Pancreas (tissue), 10 donors: Measurements from ENCODE around the gene PROSER2. TPM values are rescaled to one million over a fixed set of nuclear protein-coding genes. Genes with fewer than 3 reads are reported as not detected.

ENCODE experiments used
- ATAC-seq, 4 donors: fragments of 200-7000 bp; cut with Tn5 transposase; one replicate each; pipeline versions ENCODE4 v1.8.0 to v1.9.1; 2020; ENCODE audit warnings: mild to moderate bottlenecking in 4 of 4, moderate library complexity in 4 of 4
- DNase-seq, 6 donors: peaks; one replicate each; pipeline ENCODE4 v3.0.0-alpha.2; 2020
- FAIRE-seq: peaks from 2 replicates; lab custom pipeline; 2012; peaks lifted over from hg19 to GRCh38; lab: Jason Lieb, UNC
- H3K27ac ChIP-seq, 4 donors: fragments of 200-600 bp; sonication (generic); 1 replicate in 3 of 4; 2 replicates in 1 of 4; pipeline versions ENCODE4 v1.5.0 to v1.8.0; 2020
- H3K27me3 ChIP-seq, 4 donors: fragments of 200-600 bp; one replicate each; pipeline ENCODE4 v1.8.0; 2021
- H3K36me3 ChIP-seq, 3 donors: fragments of 200-600 bp; sonication (generic) in 1 of 3; one replicate each; pipeline versions ENCODE4 v1.5.0 to v1.8.0; 2020 to 2021
- H3K4me1 ChIP-seq, 3 donors: fragments of 200-600 bp; one replicate each; pipeline ENCODE4 v1.8.0; 2021
- H3K4me3 ChIP-seq, 4 donors: fragments of 200-600 bp; sonication (generic) in 2 of 4; one replicate each; pipeline versions ENCODE4 v1.5.0 to v1.8.0; 2020 to 2021
- H3K9me3 ChIP-seq, 4 donors: fragments of 200-600 bp; one replicate each; pipeline ENCODE4 v1.8.0; 2021
- WGBS, 2 donors: extraction: QIAGEN DNeasy Blood & Tissue Kit; methylation state at CpG; one replicate each; pipeline ENCODE4 v1.1.7; 2013; 5-methylcytosine and 5-hydroxymethylcytosine counted together
- intact Hi-C, 3 donors: fragments of 100-400 bp; cut with DNase I; formaldehyde crosslinking; loops; one replicate each; pipeline versions ENCODE4 v1.11.1 to v1.14.2; 2022
- polyA plus RNA-seq, 2 donors: library from polyadenylated mRNA; stranded (reverse); fragments of 200-250 nt; gene quantifications; one replicate each; pipeline ENCODE4 v1.2.3, GENCODE V29; 2013
- total RNA-seq, 6 donors: library from RNA; stranded (reverse); fragmentation: NEBNext Ultra II Directional in 4 of 6; extraction: Animal tissue kit (Norgen Biotek cat#: 25700) in 4 of 6; gene quantifications; one replicate each; pipeline versions ENCODE4 v1.2.1 to v1.2.4, GENCODE V29; 2021 to 2023
- TF ChIP-seq, protein P1 (sequence below), 4 donors: fragments of 200-600 bp; sonication (generic) in 3 of 4; IDR thresholded peaks; one replicate each; pipeline versions ENCODE4 v1.5.0 to v1.8.0; 2021; ENCODE audit warnings: antibody characterized with exemption in 4 of 4
- donor health status: healthy with polysubstance abuse.
- donor health status: DM: no; HTN: no; CAD: no; lungs with moderate emphysema.
- donor health status: DM: no; HTN: no; CAD: no.
- donor health status: control.
- donor health status: control.
- donor health status: Bipolar disorder and iron deficiency.
- donor health status: DM: yes; HTN: yes; CAD: no.
- donor health status: DM: no; HTN: no; CAD: no.
- donor health status: DM: no; HTN: no; CAD: no.
- donor health status: DM: yes; HTN: yes; CAD: no.

The PROSER2 gene
- total and polyA plus RNA-seq, 8 donors: 5.7 to 21.2 (median 11.0) TPM

DNA sequence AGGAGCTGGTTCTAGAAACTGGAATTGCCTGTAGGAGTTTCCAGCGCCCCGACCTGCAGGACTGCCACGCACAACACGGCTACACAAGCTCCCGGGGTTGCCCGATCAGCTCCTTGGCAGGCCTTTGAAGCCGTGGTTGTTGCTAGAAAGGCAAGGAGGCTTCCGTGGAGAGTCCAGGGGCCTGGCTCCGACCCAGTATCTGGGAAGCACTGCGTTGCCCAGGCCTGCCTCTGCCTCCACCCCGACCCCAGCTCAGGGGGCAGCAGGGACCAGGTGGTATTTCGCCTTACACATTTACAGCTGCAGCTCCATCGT is 54.4 kb downstream of the PROSER2 start:
- intact Hi-C loops: no loop called here
- no peaks in the 10 kb centered on the region for H3K27me3 ChIP-seq
- no peak for FAIRE-seq
- TF ChIP-seq, protein P1, sequence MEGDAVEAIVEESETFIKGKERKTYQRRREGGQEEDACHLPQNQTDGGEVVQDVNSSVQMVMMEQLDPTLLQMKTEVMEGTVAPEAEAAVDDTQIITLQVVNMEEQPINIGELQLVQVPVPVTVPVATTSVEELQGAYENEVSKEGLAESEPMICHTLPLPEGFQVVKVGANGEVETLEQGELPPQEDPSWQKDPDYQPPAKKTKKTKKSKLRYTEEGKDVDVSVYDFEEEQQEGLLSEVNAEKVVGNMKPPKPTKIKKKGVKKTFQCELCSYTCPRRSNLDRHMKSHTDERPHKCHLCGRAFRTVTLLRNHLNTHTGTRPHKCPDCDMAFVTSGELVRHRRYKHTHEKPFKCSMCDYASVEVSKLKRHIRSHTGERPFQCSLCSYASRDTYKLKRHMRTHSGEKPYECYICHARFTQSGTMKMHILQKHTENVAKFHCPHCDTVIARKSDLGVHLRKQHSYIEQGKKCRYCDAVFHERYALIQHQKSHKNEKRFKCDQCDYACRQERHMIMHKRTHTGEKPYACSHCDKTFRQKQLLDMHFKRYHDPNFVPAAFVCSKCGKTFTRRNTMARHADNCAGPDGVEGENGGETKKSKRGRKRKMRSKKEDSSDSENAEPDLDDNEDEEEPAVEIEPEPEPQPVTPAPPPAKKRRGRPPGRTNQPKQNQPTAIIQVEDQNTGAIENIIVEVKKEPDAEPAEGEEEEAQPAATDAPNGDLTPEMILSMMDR (IDR thresholded peaks at IDR 0.05): no peak
- no peak overlapping the region for H3K4me3 ChIP-seq
- no peaks in the 10 kb centered on the region for H3K36me3 ChIP-seq
- H3K9me3 ChIP-seq: no peaks in the 10 kb centered on the region
- ATAC-seq: no peak
- WGBS, 2 donors: 86 to 88% methylated on average over 12 to 13 of the region's 13 CpGs
- DNase-seq: peak in 1 of 6 donors; percentile 73
- peaks cover 14 to 21% (median 17%) of the 10 kb centered on the region in 3 donors for H3K4me1 ChIP-seq
- peak overlapping the region; percentile 8 to 91 (median 55) for H3K27ac ChIP-seq

DNA sequence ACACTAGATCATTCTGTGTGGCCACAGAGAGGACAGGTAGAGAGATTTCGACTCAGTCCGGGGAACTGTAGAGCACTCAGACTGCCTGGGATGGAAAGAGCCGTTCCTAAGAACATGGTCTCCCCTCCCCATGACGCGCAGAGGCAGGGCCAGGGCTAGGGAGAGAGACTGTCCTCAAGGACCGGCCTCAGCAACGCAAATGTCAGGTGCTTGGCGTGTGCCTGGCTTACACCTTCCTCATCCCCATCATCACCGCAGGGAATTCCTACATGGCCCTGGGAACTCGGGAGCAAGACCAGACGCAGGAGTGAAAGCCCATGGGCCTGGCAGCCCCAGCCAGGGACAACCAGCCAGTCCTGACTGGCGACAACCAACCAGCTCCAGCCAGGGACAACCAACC is 55.6 kb downstream of the PROSER2 start:
- Histone ChIP-seq H3K4me1 (peaks cover 14 to 21% (median 17%) of the 10 kb centered on the region in 3 donors), H3K4me3 (no peak overlapping the region), H3K27ac (no peak overlapping the region), H3K9me3 (no peaks in the 10 kb centered on the region), H3K36me3 (no peaks in the 10 kb centered on the region), H3K27me3 (no peaks in the 10 kb centered on the region)
- 87 to 93% methylated on average over 12 of the region's 12 CpGs for WGBS, 2 donors
- ATAC-seq: no peak
- FAIRE-seq: no peak
- DNase-seq: no peak
- TF ChIP-seq, protein P1 (IDR thresholded peaks at IDR 0.05): no peak
- intact Hi-C loops: no loop called here

DNA sequence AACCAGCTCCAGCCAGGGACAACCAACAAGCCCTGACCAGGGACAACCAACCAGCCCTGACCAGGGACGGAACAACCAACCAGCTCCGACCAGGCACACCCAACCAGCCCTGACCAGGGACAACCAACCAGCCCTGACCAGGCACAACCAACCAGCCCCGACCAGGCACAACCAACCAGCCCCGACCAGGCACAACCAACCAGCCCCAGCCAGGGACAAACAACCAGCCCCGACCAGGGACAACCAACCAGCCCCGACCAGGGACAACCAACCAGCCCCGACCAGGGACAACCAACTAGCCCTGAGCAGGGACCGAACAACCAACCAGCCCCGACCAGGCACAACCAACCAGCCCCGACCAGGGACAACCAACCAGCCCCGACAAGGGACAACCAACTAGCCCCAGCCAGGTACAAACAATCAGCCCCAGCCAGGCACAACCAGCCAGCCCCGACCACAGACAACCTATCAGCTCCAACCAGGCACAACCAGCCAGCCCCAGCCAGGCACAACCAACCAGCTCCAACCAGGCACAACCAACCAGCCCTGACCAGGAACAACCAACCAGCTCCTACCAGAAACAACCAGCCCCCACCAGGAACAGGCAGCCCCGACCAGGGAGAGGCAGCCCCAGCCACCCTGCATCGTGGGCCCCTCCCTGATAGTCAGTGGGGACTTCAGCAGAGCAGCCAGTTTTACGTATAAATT is 56.4 kb downstream of the PROSER2 start:
- no peaks in the 10 kb centered on the region for H3K9me3 ChIP-seq
- intact Hi-C loops: no loop called here
- no peaks in the 10 kb centered on the region for H3K36me3 ChIP-seq
- FAIRE-seq (no peak), ATAC-seq (no peak), DNase-seq (no peak)
- TF ChIP-seq, protein P1 (IDR thresholded peaks at IDR 0.05): no peak
- H3K4me1 ChIP-seq: peaks cover 14 to 21% (median 17%) of the 10 kb centered on the region in 3 donors
- 90 to 92% methylated on average over 15 of the region's 15 CpGs for WGBS, 2 donors
- no peak overlapping the region for H3K4me3 ChIP-seq
- H3K27me3 ChIP-seq: no peaks in the 10 kb centered on the region
- no peak overlapping the region for H3K27ac ChIP-seq

DNA sequence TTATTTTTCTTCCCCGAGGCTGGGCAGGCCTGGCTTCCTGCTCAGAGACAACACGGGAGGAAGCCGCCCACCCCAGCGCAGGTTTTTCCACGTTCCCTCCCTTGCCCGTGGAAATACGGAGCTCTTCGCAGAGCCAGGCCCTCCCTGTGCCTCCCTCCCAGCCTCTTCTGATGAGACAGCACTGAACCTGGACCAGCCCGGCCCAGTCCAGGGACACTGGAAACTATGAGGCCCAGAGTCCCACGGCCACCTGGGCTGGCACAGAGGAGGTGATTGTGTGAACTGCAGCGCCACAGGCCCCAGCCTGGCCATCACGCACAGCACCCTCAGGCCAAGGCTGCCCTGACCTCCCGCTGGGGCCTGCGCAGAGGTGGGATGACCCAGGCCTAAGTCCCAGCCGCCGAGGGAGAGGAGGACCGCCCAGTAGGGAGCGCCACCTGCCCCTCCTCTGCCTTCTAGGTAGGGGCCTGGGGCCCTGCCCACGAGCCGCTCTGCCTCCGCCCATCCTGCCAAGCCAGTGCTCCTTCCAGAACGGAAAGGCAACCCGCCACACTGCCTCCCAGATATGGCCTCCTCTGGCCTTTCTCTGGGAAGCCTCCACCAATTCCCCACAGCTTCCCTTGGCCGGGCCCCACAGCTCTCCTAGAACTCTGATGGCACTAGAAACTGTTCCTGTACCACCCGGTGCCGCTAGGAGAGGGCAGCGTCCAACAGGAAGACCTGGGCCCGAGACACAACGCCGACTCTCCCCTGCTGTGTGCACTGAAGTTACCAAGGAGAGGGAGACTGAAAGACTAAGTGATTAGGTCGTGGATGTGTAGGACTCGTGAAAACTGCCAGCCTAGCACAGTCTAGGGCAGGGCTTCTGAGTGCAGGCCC is 57.2 kb downstream of the PROSER2 start:
- 88 to 90% methylated on average over 29 to 32 of the region's 32 CpGs for WGBS, 2 donors
- H3K36me3 ChIP-seq: no peaks in the 10 kb centered on the region
- H3K4me3 ChIP-seq: no peak overlapping the region
- H3K4me1 ChIP-seq: peaks cover 6 to 12% (median 9%) of the 10 kb centered on the region in 3 donors
- ATAC-seq (no peak), FAIRE-seq (no peak), DNase-seq (no peak)
- no peaks in the 10 kb centered on the region for H3K9me3 ChIP-seq
- intact Hi-C loops: no loop called here
- TF ChIP-seq, protein P1 (IDR thresholded peaks at IDR 0.05): no peak
- no peak overlapping the region for H3K27ac ChIP-seq
- H3K27me3 ChIP-seq: no peaks in the 10 kb centered on the region
